Subcutaneous adipose tissue (tissue), 4 donors: ENCODE data around the gene ATP8A2. TPM values are rescaled to one million over a fixed set of nuclear protein-coding genes. Genes with fewer than 3 reads are reported as not detected.

Experiments used
- CTCF ChIP-seq: fragments of 450-650 bp; IDR thresholded peaks from one replicate; pipeline ENCODE4 v1.5.1; 2016; ENCODE audit warnings: low read depth, mild to moderate bottlenecking, control low read depth, antibody characterized with exemption, moderate library complexity
- total RNA-seq, 4 donors: library from RNA; depleted of rRNA; stranded (reverse); fragments of >200 nt; gene quantifications; one replicate each; pipeline ENCODE4 v1.1.0, GENCODE V29; 2016

The ATP8A2 gene
- total RNA-seq, 4 donors from 2014 or later = under 0.01 to 0.17 TPM; not detected in 2

- TF ChIP-seq CTCF = no peak
These were observed 13.1 kb downstream of the ATP8A2 start for GRCh38 chr13:25384758-25385410.

DNA sequence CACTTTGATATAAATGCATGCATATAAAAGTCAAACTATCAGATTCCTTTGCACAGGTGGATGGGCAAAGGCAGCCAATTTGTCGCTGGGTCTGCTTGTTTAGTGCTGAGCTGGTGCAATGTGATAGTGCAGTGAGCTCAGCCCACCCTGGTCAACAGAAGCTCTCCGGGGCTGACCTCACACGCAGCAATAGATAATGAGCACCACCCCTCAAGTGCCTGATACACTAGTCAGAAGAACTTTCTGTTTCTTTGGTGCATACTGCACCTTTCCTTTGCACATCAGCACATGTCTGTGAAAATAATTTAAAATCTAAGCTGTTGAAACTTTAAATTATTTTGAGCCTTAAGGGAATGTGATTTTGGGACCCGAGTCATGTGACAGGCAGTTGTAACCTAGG is 20.2 kb downstream of the ATP8A2 start:
- no peak for TF ChIP-seq CTCF

GRCh38 chr13:25394402-25395060 is 22.8 kb downstream of the ATP8A2 start:
- no peak for TF ChIP-seq CTCF

- no peak for TF ChIP-seq CTCF
These were observed 26.0 kb downstream of the ATP8A2 start for GRCh38 chr13:25397763-25398162.

GRCh38 chr13:25400925-25401324 is 29.2 kb downstream of the ATP8A2 start:
- no peak for TF ChIP-seq CTCF

DNA sequence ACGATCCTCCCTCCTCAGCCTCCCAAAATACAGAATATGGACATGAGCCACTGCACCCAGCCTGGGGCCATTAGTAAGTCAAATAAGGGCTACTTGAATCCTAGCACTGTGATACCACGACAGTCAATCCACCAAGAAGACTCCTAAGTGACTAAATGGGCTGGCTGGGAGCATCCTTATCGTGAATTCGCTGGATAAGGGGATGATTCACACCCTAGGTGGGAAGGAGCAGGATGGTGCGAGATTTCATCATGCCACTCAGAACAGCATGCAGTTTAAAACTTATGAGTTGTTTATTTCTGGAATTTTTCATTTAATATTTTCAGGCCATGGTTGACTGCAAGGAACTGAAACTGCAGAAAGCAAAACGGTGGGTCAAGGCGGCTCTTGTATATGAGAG is 30.2 kb downstream of the ATP8A2 start:
- TF ChIP-seq CTCF = no peak

DNA sequence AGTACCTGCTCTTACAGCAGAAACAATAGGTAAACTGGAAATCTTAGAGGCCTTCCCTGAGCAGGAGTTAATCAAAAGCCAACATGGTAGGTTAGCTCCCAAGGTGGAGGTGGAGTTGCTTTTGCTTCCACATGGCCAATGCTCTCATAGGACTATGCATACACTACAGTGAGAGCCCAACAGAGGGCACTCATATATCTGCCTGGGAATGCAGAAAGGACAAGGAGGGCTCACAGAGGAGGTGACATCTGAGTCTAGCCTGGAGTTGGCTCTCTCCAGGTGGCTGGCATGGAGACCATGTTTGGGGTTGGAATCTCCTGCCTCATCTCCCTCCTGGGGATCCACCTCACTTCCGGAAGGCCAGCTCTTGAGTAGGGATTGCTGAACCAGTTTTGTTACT is 34.6 kb downstream of the ATP8A2 start:
- TF ChIP-seq CTCF = no peak
